ENCODE data around the gene CLTCL1. TPM values are rescaled to one million over a fixed set of nuclear protein-coding genes. Genes with fewer than 3 reads are reported as not detected.

Gene CLTCL1
- total RNA-seq, 1 experiment from 2014 or later = 7.1 TPM

DNA sequence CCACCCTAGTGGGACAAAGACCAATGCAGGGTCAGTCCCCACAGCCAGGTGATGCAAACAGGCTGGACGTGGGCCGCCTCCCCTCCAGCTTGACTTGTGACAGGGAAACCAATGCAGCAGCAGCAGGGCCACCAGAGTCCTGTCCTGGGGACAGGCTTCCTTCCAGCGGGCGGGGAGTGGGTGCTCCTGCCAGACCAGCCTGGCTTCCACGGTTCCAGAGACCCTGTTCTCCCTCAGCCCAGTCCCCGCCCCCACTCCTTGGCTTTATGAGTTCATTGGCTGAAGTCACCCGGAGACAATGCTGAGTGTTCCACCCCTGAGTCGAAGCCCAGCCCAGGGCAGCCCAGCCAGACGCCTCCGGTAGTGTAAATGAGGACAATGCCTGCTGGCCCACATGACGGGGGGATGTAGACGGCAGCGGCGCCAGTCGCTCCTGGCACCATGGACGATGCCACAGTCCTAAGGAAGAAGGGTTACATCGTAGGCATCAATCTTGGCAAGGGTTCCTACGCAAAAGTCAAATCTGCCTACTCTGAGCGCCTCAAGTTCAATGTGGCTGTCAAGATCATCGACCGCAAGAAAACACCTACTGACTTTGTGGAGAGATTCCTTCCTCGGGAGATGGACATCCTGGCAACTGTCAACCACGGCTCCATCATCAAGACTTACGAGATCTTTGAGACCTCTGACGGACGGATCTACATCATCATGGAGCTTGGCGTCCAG lies 160.4 kb downstream of the CLTCL1 start, which contains the start of gene TSSK2:
Gene TSSK2, plus strand, starts transcription at position 350 of the 726 bp plus-strand sequence. Its CDS starts 92 bp downstream, at position 442.
- CTCF ChIA-PET = interaction anchor here (0.6 kb wide), 1 partner anchor 47 kb away, joined by 3 read pairs; the partner anchor contains the start of gene SLC25A1
- intact Hi-C loops (cut with micrococcal nuclease) = no loop called here
- H3K27ac ChIP-seq (ENCODE audit: low read depth, low read length) = no peak within 1 kb of the TSS
- POLR2A ChIA-PET = no interaction called here
- no peak within 1 kb of the TSS for H3K9ac ChIP-seq (ENCODE audit: low read length)
- no peaks in the 10 kb centered on the region for H3K4me1 ChIP-seq (ENCODE audit: control insufficient read depth in 1 of 2, insufficient read depth in 2 of 2, low read length in 2 of 2)
- no peak for DNase-seq (ENCODE audit: low read depth, low spot score)
- no peaks in the 10 kb centered on the region for H3K27me3 ChIP-seq (ENCODE audit: insufficient read depth, low read length)
- no peaks in the 10 kb centered on the region for H3K9me2 ChIP-seq (ENCODE audit: insufficient read depth)
- TF ChIP-seq, protein P1, sequence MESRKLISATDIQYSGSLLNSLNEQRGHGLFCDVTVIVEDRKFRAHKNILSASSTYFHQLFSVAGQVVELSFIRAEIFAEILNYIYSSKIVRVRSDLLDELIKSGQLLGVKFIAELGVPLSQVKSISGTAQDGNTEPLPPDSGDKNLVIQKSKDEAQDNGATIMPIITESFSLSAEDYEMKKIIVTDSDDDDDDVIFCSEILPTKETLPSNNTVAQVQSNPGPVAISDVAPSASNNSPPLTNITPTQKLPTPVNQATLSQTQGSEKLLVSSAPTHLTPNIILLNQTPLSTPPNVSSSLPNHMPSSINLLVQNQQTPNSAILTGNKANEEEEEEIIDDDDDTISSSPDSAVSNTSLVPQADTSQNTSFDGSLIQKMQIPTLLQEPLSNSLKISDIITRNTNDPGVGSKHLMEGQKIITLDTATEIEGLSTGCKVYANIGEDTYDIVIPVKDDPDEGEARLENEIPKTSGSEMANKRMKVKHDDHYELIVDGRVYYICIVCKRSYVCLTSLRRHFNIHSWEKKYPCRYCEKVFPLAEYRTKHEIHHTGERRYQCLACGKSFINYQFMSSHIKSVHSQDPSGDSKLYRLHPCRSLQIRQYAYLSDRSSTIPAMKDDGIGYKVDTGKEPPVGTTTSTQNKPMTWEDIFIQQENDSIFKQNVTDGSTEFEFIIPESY (IDR thresholded peaks at IDR 0.05; ENCODE audit: extremely low read depth, insufficient replicate concordance, low read length) = no peak
- TF ChIP-seq JUND (IDR thresholded peaks at IDR 0.05) (no peak), ELF1 (IDR thresholded peaks at IDR 0.05; ENCODE audit: borderline replicate concordance, low read depth) (no peak), POLR2AphosphoS5 (IDR thresholded peaks at IDR 0.05; ENCODE audit: low read depth, low read length) (no peak), YY1 (IDR thresholded peaks at IDR 0.05; ENCODE audit: extremely low read depth, insufficient replicate concordance, low read depth, low read length) (no peak), SP1 (IDR thresholded peaks at IDR 0.05; ENCODE audit: low read depth) (no peak)
- no peaks in the 10 kb centered on the region for H3K9me3 ChIP-seq (ENCODE audit: control insufficient read depth in 1 of 2, insufficient read depth in 1 of 2, low read depth in 1 of 2, low read length in 2 of 2)
- no peak within 1 kb of the TSS for H3K4me3 ChIP-seq (replicated peaks in 1 of 2; ENCODE audit: low read depth in 1 of 2, low read length in 2 of 2)
- BruUV-seq (replicated peaks) = no TSS peak
- no peaks in the 10 kb centered on the region for H4K20me1 ChIP-seq (ENCODE audit: insufficient read depth)
- no peaks in the 10 kb centered on the region for H3K79me2 ChIP-seq (ENCODE audit: insufficient read depth, low read length)
- RAD21 ChIA-PET (ENCODE audit: low non-redundant PET in 1 of 2, low total read pairs in 2 of 2, uncharacterized antibody in 2 of 2, unreplicated experiment in 2 of 2) = no interaction called here
- no peak within 1 kb of the TSS for H2AFZ ChIP-seq (ENCODE audit: low read depth, low read length, poor library complexity, severe bottlenecking)
- no peak for ATAC-seq
- H3K4me2 ChIP-seq (ENCODE audit: low read length) = no peak within 1 kb of the TSS
- peaks cover 2 to 15% of the 10 kb centered on the region in 2 experiments; a peak in 2 of 4 replicates for H3K36me3 ChIP-seq (ENCODE audit: control insufficient read depth in 1 of 2, insufficient read depth in 2 of 2, low read length in 2 of 2)
